Esophagus muscularis mucosa (tissue), 4 donors: ENCODE data around the gene IQCK.

Experiments used
- EP300 ChIP-seq: sonication (generic); formaldehyde crosslinking; IDR thresholded peaks from one replicate; pipeline ENCODE4 v1.6.1; 2017; ENCODE audit warnings: antibody characterized with exemption
- POLR2A ChIP-seq: fragments of 450-650 bp; IDR thresholded peaks from one replicate; pipeline ENCODE4 v1.6.1; 2017; ENCODE audit warnings: antibody characterized with exemption, moderate library complexity, mild to moderate bottlenecking, low read depth
- POLR2AphosphoS5 ChIP-seq, 2 donors: sonication (generic); formaldehyde crosslinking; IDR thresholded peaks; one replicate each; pipeline ENCODE4 v1.6.1; 2017; ENCODE audit warnings: antibody characterized with exemption in 2 of 2
- TF ChIP-seq, protein P1 (sequence below), 3 experiments: fragments of 200-600 bp in 2 of 3; fragments of 450-650 bp in 1 of 3; sonication (generic) in 2 of 3; IDR thresholded peaks; one replicate each; pipeline ENCODE4 v1.5.1; 2017 to 2019; ENCODE audit warnings: antibody characterized with exemption in 3 of 3, mild to moderate bottlenecking in 2 of 3, moderate library complexity in 1 of 3

DNA sequence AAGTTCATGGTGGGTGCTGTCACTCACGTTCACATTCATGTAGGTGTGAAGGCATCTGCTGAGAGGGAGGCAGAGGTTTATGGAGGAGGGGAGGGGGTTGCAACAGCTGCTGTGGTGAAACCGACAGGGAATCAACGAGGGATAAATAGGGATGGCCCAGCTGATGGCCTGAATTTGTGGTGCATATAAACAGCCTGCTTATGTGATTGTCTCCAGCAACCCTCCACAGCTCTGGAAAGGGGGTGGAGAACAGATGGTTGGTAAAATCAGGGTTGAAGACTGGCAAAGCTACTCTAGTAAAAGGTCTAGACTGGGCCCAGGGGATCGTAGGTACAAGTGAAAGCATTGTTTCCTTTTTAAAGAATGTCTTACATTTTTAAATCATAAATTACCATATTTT, 53.7 kb downstream of the IQCK start:
- TF ChIP-seq, protein P1, sequence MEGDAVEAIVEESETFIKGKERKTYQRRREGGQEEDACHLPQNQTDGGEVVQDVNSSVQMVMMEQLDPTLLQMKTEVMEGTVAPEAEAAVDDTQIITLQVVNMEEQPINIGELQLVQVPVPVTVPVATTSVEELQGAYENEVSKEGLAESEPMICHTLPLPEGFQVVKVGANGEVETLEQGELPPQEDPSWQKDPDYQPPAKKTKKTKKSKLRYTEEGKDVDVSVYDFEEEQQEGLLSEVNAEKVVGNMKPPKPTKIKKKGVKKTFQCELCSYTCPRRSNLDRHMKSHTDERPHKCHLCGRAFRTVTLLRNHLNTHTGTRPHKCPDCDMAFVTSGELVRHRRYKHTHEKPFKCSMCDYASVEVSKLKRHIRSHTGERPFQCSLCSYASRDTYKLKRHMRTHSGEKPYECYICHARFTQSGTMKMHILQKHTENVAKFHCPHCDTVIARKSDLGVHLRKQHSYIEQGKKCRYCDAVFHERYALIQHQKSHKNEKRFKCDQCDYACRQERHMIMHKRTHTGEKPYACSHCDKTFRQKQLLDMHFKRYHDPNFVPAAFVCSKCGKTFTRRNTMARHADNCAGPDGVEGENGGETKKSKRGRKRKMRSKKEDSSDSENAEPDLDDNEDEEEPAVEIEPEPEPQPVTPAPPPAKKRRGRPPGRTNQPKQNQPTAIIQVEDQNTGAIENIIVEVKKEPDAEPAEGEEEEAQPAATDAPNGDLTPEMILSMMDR (IDR thresholded peaks at IDR 0.05) = no peak
- TF ChIP-seq EP300 (no peak), POLR2A (no peak), POLR2AphosphoS5 (IDR thresholded peaks at IDR 0.05) (no peak)
